Tibial artery (tissue), 4 donors: ENCODE data around the gene PCDH12.
A peak's percentile ranks its signal among the peaks of the same experiment; 100 is the strongest.

Source experiments
- DNase-seq, 2 donors: peaks; one replicate each; pipeline ENCODE4 v3.0.0-alpha.2; 2019
- H3K27ac ChIP-seq, 2 donors: fragments of 200-600 bp; sonication (generic) in 1 of 2; 1 replicate in 1 of 2; 2 replicates in 1 of 2; pipeline ENCODE4 v1.5.1; 2018 to 2019; ENCODE audit warnings: mild to moderate bottlenecking in 1 of 2
- H3K27me3 ChIP-seq, 2 donors: fragments of 200-600 bp; sonication (generic) in 1 of 2; one replicate each; pipeline versions ENCODE4 v1.5.1 to v1.6.0; 2016 to 2019
- H3K36me3 ChIP-seq, 3 donors: fragments of 200-600 bp; sonication (generic) in 2 of 3; one replicate each; pipeline ENCODE4 v1.5.1; 2016 to 2019; ENCODE audit warnings: mild to moderate bottlenecking in 2 of 3
- H3K4me1 ChIP-seq, 4 donors: fragments of 200-600 bp; sonication (generic) in 2 of 4; 1 replicate in 3 of 4; 2 replicates in 1 of 4; pipeline ENCODE4 v1.5.1; 2016 to 2019
- H3K4me3 ChIP-seq, 2 donors: fragments of 200-600 bp; sonication (generic) in 1 of 2; 1 replicate in 1 of 2; 2 replicates in 1 of 2; pipeline ENCODE4 v1.5.1; 2018 to 2019; ENCODE audit warnings: mild to moderate bottlenecking in 2 of 2
- H3K9me3 ChIP-seq, 3 donors: fragments of 200-600 bp; sonication (generic) in 1 of 3; one replicate each; pipeline ENCODE4 v1.5.1; 2016 to 2019
- intact Hi-C: fragments of 100-400 bp; cut with DNase I; formaldehyde crosslinking; loops from one replicate; pipeline ENCODE4 v1.15.0; 2023; ENCODE audit warnings: low total_unique reads
- TF ChIP-seq, protein P1 (sequence below), 2 experiments: fragments of 200-600 bp in 1 of 2; fragments of 450-650 bp in 1 of 2; IDR thresholded peaks; one replicate each; pipeline ENCODE4 v1.5.1; 2017 to 2019; ENCODE audit warnings: antibody characterized with exemption in 2 of 2, mild to moderate bottlenecking in 1 of 2, moderate library complexity in 1 of 2

PCDH12 gene

DNA sequence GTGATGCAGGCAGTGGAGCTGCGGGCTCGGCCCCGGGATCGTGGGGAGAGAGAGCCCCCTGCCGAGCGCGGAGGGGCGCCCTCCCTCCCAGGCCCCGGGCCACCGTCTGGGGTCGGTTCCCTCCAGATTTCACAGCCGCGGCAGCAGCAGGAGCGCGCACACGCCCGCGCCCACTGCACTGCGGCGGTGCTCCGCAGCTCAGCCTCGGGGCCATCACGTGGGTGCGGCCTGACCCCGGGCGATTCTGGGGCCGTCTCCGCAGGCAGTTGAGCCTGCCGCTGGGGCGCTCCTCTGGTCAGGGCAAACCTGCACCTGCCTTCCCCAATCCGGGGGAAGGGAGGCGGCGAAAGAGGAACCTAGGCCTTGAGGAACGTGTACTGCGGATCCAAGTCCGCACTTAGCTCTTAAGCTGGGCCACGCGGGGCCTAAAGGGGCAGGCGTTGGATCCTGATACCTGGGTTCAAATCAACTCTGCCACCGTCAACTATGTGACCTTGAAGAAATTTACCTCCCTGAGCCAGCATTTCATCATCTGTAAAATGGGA is 43.7 kb downstream of the PCDH12 start:
- Histone ChIP-seq H3K9me3 (no peaks in the 10 kb centered on the region), H3K4me3 (peak overlapping the region; percentile 39 to 42), H3K4me1 (peaks cover 0 to 12% (median 6%) of the 10 kb centered on the region in 4 donors), H3K27me3 (peaks cover 0 to 9% of the 10 kb centered on the region in 2 donors), H3K36me3 (no peaks in the 10 kb centered on the region), H3K27ac (no peak overlapping the region)
- intact Hi-C loops, result no loop called here
- TF ChIP-seq, protein P1, sequence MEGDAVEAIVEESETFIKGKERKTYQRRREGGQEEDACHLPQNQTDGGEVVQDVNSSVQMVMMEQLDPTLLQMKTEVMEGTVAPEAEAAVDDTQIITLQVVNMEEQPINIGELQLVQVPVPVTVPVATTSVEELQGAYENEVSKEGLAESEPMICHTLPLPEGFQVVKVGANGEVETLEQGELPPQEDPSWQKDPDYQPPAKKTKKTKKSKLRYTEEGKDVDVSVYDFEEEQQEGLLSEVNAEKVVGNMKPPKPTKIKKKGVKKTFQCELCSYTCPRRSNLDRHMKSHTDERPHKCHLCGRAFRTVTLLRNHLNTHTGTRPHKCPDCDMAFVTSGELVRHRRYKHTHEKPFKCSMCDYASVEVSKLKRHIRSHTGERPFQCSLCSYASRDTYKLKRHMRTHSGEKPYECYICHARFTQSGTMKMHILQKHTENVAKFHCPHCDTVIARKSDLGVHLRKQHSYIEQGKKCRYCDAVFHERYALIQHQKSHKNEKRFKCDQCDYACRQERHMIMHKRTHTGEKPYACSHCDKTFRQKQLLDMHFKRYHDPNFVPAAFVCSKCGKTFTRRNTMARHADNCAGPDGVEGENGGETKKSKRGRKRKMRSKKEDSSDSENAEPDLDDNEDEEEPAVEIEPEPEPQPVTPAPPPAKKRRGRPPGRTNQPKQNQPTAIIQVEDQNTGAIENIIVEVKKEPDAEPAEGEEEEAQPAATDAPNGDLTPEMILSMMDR (IDR thresholded peaks at IDR 0.05), result peak; percentile 2 to 19
- peak; percentile 47 to 72 for DNase-seq

DNA sequence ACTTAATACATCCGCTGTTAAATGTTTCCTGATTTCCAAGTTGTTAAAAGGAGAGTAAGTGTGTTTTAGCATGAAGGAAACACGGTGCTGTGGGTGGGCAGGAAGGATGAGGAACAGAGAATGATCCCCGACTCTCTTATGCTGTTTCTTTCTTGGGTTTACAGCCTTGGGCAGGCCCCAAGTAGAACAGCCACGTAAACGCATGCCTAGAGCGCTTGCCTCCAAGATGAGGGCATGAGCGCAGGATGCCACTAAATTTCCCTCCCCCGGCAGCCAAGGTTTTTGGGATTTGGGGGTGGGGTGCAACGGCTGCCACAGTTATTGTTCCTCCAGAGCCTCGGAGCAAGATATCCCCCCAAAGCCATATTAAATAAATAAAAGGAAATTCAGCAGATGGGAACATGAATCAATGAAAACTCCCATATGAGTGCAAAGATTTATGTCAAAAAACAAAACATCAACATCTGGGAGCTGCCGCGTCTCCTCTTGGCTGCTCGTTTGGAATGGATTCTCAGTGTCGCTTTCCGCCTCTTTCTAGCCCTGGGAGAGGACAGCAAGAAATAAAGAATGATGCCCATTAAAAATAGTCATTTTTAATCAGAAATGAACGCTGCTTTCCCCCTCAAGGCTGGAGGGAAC is 44.3 kb downstream of the PCDH12 start:
- peaks cover 0 to 9% of the 10 kb centered on the region in 2 donors for H3K27me3 ChIP-seq
- intact Hi-C loops, result no loop called here
- H3K9me3 ChIP-seq, result no peaks in the 10 kb centered on the region
- no peaks in the 10 kb centered on the region for H3K36me3 ChIP-seq
- peaks cover 0 to 12% (median 6%) of the 10 kb centered on the region in 4 donors for H3K4me1 ChIP-seq
- peak in 1 of 2 donors; percentile 55 for DNase-seq
- H3K4me3 ChIP-seq, result peak overlapping the region; percentile 39 to 42
- TF ChIP-seq, protein P1 (IDR thresholded peaks at IDR 0.05), result no peak
- H3K27ac ChIP-seq, result no peak overlapping the region

DNA sequence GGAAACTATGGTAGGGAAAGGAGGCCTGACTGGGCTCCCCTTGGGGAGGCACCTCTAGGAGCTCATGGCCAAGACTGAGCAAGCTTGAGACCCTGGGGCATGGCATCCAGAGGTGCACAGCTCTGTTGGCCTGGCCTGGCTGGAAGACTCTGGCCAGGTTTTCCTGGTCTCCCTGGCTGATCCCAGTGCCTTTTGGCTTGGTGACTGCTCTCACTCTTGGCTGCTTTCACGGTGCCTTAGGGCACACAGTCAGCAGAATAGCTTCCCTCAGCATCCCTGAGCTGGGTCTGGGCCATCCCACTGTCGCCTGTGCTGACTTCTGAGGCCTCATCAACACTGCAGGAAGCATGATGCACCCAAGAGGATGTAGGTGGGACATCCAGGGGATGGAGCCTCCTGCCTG is 47.7 kb downstream of the PCDH12 start:
- Histone ChIP-seq H3K9me3 (no peaks in the 10 kb centered on the region), H3K36me3 (no peaks in the 10 kb centered on the region), H3K27me3 (peaks cover 0 to 9% of the 10 kb centered on the region in 2 donors), H3K4me1 (peaks cover 0 to 12% (median 6%) of the 10 kb centered on the region in 4 donors), H3K27ac (no peak overlapping the region), H3K4me3 (no peak overlapping the region)
- peak in 1 of 2 donors; percentile 41 for DNase-seq
- TF ChIP-seq, protein P1 (IDR thresholded peaks at IDR 0.05), result no peak
- intact Hi-C loops, result no loop called here

DNA sequence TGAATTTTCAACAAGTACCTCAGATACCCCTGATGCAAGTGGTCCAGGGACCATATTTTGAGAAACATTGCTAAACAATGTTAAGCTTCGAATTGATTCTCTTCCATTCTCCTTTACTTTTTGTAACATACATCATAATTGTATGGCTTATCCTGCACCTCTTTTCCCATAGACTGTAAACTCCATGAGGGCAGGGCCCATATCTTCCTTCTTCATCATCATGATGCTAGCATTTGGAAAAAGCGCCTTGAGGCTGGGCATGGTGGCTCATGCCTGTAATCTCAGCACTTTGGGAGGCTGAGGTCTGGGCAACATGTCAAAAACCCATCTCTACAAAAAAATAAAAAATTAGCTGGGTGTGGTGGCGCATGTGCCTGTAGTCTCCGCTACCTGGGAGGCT is 48.8 kb downstream of the PCDH12 start:
- no peak overlapping the region for H3K27ac ChIP-seq
- H3K36me3 ChIP-seq, result no peaks in the 10 kb centered on the region
- DNase-seq, result no peak
- intact Hi-C loops, result loop anchor here (10.0 kb wide), 1 partner anchor 46 kb away; the partner anchor contains the start of gene PCDH12
- H3K9me3 ChIP-seq, result no peaks in the 10 kb centered on the region
- peaks cover 0 to 9% (median 5%) of the 10 kb centered on the region in 4 donors for H3K4me1 ChIP-seq
- no peak overlapping the region for H3K4me3 ChIP-seq
- TF ChIP-seq, protein P1 (IDR thresholded peaks at IDR 0.05), result no peak
- H3K27me3 ChIP-seq, result peaks cover 0 to 9% of the 10 kb centered on the region in 2 donors

DNA sequence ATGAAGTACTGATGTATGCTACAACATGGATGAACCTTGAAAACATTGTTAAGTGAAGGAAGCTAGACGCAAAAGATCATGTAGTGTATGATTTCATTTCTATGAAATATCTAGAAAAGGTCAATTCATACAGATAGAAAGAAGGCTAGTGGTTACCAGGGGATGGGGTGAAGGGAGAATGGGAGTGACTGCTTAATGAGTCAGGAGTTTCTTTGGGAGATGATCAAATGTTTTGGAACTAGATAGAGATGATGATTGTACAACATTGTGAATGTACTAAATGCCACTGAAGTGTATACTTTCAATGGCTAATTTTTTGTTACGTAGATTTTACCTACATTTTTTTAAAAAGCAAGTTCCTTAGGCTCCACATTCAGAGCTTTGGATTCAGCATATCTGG is 49.2 kb downstream of the PCDH12 start:
- Histone ChIP-seq H3K9me3 (no peaks in the 10 kb centered on the region), H3K4me3 (no peak overlapping the region), H3K4me1 (peaks cover 0 to 5% (median 2%) of the 10 kb centered on the region in 4 donors), H3K27ac (no peak overlapping the region), H3K27me3 (peaks cover 0 to 9% of the 10 kb centered on the region in 2 donors), H3K36me3 (no peaks in the 10 kb centered on the region)
- TF ChIP-seq, protein P1 (IDR thresholded peaks at IDR 0.05), result no peak
- DNase-seq, result no peak
- intact Hi-C loops, result loop anchor here (10.0 kb wide), 1 partner anchor 46 kb away; the partner anchor contains the start of gene PCDH12
